Ramos (cell line): ENCODE results near the gene CCNY.
"Not testable (repeated sequence)": the region's sequence is repeated elsewhere in the genome, so short reads cannot be mapped to it uniquely, and the experiment has no call there.

Experiments
- in situ Hi-C: fragments of 300-500 bp; cut with MboI; formaldehyde crosslinking; loops from one replicate; pipeline ENCODE4 v1.14.3; 2022; ENCODE audit warnings: low sequenced_read_pairs; ENCODE audit not compliant: unreplicated experiment

The CCNY gene

DNA sequence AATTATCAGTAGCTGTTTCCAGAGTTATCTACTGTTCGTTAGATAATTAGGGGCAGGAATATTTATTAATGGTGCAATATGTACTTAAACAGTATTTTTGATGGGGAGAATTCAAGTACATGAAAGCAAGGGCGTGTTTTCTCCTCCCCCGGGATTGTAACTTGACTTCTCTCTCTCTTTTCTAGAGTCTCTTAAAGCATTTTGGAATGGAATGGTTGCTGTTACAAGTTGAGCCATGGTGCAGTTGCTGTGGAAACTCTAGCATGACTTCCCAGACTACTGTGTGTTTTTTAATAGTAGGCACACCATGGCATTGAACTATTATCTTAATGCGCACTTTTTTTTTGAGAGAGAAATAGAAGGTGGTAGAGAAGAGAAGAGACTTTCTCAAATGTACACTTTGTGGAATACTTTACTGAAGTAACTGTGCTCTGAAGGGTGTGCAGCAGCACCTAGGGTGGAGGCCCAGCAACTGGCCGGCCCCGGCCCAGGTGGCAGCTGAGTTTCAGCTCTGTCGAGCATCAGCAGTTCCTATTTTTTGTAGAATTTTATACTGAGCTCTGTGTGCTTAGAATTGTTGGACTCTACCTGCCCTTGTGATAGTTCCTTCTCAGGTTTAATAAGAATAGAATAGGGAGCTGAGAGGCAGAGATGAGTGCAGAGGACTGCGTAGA, 64.4 kb downstream of the CCNY start:
- in situ Hi-C loops = no loop called here

DNA sequence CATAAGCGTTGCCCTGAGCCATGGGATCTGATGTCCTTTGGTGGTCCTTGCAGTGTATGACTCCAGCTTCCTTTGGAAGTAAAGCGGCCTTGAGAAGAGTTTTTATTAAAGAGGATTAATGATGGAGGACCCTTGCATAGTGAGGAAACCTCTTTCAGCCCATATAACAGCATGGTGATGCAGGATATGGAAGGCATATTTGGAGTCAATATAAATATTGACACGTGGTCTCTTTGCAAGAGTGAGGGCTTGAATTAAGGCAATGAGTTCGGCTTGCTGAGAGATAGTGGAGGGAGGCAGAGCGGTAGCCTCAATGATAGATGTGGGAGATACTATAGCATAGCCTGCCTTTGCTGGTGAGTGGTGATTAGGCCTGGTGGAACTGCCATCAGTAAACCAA, 67.2 kb downstream of the CCNY start:
- in situ Hi-C loops = not testable (repeated sequence)

DNA sequence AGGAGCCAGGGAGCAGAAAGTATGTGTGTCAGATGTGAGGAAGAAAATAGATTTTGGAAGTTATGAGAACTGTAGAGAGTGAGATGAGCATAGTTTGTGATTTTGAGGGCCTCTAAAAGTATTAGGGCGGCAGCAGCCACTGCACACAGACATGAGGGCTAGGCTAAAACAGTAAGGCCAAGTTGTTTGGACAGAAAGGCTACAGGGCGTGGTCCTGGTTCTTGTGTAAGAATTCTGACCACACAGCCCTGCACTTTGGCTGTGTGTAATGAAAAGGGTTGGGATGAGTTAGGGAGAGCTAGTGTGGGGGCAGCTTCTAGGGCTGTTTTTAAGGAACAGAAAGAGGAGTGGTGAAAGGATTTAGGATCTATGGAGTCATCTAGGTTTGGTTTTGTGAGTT, 67.8 kb downstream of the CCNY start:
- in situ Hi-C loops = not testable (repeated sequence)

DNA sequence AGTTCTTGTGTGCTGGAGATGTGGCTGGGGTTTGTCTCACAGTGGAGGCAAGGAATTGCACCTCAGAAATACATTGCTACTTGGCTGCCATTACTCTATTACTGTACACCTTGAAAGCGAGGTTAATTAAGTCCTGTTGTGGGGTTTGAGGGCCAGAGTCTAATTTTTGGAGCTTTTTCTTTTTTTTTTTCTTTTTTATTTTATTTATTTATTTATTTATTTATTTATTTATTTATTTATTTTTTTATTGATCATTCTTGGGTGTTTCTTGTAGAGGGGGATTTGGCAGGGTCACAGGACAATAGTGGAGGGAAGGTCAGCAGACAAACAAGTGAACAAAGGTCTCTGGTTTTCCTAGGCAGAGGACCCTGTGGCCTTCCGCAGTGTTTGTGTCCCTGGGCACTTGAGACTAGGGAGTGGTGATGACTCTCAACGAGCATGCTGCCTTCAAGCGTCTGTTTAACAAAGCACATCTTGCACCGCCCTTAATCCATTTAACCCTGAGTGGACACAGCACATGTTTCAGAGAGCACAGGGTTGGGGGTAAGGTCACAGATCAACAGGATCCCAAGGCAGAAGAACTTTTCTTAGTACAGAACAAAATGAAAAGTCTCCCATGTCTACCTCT, 69.8 kb downstream of the CCNY start:
- in situ Hi-C loops = not testable (repeated sequence)

DNA sequence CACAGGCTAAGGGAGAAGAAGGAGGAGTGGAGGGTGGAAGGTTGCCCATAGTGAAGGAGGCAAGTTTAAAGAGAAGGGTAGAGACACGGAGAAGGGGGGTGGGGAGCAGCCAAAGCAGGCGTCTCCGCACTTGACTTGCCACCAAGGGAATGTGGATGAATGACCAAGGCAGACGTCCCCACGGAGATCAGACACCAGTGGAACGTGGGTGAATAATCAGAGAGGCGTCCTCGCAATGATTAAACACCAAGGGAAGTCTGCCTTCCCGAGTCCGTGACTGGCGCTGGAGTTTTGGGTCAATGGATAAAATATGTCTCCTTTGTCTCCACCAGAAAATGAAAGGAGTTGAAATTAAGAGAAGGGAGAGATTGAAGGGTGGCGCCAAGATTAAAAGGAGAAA, 71.4 kb downstream of the CCNY start:
- in situ Hi-C loops = not testable (repeated sequence)

DNA sequence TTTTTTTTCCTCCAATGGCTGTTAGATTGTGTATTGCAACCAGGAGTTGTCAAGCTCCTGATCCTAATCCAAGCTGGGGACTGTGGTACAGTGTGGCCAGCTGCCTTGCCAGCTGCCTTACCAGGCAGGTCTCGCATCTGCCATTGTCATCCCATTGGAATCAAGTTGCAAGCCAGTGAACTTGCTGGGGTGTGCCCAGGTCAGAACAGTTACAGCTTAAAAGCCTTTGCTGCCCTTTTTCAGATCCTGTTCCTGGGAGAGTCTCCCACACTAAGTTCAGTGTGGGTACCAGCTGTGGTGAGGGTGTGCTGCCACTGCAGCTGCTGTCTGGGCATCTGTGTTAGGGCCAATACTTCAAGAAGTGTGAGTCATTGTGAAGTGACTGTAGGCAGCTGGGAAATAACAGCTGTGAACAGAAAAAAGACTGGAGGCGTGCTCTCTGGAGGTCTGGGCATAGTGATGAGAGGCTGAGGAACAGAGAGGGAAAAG, 72.8 kb downstream of the CCNY start:
- in situ Hi-C loops = no loop called here

DNA sequence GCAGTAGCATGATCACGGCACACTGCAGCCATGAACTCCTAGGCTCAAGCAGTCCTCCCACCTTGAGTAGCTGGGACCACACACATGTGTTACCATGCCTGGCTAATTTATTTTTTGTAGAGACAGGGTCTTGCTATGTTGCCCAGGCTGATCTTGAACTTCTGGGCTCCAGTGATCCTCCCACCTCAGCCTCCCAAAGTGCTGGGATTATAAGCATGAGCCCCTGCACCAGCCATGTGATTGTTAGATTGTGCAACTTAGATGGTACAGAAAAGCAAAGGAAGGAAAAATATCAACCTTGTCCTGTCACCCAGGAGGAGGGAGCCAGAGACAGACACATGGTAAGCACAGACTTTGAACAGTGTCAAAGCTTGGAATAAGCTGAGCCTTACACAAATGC, 73.5 kb downstream of the CCNY start:
- in situ Hi-C loops = no loop called here

DNA sequence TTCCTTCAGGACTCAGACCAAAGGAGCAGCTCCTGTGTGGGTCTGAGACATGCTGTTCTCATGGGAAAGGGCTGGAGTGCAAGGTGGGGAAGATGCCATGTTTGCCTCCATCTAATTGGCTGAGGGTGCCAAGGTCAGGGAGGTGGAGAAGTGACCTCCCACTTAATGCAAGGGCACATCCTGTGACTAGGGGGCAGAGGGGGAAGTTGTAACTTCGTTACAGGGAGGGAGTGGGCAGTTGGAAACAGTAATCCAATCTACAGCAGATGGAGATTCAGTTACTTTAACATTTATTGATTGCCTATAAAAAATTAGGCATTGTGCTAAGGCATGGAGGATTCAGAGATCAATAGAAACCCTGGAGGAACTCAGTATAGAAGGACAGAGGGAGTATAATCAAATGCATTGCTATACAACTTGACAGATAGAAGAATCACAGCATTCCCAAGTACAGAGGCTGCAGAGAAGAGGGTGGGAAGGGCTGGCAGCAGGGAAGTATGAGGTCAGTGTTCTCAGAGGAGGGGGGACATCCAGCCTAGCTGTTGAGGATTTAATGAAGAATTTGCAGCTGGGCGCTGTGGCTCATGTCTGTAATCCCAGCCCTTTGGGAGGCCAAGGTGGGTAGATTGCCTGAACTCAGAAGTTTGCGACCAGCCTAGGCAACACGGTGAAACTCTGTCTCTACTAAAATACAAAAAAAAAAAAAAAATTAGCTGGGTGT, 75.9 kb downstream of the CCNY start:
- in situ Hi-C loops = no loop called here

DNA sequence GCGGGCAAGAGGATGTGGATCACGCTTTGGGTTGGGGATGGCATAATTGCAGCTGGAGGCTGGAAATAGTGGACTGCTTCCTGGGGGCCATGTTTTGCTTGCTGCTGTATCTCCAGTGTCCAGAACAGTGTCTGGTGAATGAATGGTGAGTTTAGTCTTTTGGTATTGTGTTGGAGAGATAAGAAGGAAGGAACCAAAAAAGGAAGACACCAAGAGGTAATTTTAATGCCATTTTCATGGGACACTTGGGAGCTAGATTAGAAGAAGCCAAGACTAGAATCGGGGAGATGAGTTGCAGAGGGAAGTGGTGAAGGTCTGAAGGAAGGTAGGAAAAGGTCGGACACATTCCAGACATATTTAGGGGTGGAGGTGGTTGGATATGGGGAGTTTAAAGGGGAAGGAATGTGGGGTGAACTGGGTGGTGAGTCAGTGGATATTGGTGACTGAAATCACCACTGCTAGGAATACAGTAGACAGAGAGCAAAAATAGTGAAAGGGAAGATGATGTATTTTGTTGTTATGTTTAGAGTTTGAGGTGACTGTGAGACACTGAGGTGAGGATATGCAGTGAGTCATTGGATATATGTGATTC, 76.7 kb downstream of the CCNY start:
- in situ Hi-C loops = no loop called here

DNA sequence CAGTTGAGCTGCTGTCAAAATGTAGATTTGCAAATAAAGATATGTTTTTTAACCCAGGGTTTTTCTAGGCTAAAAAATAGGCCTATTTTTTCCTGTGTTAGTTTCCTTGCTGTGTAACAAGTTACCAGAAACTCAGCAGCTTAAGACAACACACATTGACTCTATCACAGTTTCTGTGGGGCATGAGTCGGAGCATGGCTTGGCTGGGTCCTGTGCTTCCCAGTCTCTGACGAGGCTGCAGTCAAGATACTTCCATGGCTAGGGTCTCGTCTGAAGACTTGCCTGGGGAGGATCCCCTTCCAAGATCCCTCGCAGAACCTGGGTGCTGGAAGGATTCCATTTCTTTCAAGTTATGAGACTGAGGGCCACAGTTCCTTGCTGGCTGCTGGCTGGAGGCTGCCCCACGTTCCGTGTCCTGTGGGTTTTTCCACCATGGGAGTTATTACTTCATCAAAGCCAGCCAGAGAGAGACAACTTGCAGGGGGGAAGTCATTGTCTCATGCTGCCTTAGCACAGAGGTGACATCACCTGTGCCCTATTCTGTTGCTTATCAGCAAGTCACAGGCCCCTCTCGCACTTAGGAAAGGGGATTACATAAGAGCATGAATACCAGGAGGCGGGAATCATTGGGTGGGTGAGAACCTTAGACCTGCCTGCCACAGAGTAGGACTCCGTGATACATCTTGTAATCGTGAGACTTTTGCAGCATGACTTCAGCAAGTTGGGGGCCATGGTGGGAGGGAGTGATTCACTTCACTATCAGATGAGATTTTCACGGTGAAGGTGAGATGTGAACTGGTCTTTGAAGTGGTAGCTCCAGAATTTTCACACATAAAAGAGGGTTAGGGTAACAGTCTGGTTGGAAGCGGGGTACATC, 77.9 kb downstream of the CCNY start:
- in situ Hi-C loops = no loop called here

DNA sequence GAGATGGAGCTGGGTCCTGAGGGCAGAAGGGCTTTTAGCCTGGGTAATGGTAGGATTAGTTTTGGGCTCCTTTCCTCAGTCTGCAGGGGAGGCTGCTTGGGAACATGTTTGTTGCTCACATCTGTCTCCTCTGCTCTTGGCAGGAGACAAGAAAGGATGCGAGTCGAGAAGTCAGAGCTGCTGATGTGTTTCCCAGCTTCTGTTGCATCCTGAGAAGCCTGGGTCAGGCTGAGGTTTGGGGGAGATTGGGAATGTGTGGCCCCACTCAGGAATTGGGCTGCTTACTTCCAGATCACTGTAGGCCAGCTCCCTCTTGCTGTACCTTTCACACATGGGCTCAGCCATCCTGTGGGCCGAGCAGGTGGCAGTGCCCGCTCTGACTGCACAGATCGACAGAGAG, 79.2 kb downstream of the CCNY start:
- in situ Hi-C loops = no loop called here

DNA sequence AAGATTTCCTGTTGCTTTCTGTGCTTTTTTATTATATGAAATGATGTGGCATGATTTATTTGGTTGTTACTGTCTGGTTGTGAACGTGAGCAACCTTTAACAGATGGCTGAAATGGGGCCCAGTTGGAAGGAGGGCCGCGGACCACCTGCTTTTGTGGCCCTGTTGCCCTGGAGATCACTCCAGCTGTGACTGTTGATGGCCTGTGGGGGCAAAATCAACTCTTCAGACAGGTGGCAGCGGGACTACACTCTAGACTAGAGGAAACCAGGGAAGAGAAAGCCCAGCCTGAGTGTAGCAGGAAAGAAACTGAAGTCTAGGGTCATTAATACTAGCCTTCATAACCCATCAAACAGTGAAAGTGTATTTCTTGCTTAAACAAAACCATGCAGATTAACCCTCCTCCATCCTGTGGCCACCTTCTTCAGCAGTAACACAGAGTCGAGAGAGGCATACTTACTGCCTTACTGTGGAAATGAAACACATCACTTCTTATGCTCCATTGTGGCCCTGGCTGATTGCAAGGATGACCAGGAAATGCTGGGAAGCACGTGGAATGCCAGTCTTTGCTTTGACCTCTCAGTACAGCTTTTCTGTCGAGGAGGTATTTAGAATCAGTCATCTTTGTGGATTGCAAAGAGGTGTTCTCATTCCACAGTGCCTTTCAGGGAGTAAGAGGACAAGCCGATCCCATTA, 80.5 kb downstream of the CCNY start:
- in situ Hi-C loops = no loop called here

DNA sequence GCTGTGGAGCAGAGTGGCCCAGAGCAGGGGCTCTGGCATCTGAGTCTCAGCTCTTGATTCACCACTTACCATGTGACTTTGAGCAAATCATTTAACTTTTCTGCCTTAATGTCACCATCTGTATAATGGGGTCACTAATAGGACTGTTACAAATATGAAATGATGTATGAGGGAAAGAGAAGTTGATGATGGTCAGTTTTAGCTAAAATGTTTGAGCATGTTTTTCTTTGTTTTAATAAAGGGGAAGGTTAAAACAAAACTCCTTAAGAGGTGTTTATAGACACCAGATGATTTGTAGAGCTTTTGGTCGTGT, 81.0 kb downstream of the CCNY start:
- in situ Hi-C loops = no loop called here

DNA sequence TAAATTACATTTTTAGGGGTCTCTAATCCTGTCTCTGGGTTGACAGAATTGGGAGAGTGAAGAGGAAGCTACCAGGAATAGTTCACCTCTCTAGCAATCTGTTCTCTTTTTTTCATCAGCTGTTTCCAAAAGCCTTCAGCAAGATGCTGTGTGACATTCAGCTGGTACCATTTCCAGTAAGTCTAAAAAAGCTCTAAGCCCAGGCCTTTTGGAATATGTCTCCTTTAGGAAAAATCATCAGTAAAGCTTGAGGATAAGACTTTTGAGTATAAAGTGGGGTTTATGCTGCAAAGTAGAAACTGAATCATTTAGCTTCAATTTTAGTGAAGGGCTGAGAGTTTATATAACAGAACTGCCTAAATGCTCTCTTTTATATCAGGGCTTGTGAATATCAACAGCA, 81.5 kb downstream of the CCNY start:
- in situ Hi-C loops = no loop called here

DNA sequence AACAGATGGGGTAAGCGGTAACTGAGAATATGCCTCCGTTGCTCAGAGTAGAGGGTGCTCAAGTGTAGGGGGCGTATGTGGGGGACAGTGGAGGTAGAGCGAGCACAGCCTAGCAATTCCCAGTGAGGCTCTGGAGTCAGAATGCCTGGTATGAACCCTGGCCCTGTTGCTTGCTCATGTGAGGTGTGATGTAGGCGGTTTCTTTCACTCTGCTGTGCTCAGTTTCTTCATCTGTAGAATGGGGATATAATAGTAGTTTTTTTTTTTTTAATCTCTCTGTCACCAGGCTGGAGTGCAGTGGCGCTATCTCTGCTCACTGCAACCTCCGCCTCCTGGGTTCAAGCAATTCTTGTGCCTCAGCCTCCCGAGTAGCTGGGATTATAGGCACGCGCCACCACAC, 82.3 kb downstream of the CCNY start:
- in situ Hi-C loops = not testable (repeated sequence)

DNA sequence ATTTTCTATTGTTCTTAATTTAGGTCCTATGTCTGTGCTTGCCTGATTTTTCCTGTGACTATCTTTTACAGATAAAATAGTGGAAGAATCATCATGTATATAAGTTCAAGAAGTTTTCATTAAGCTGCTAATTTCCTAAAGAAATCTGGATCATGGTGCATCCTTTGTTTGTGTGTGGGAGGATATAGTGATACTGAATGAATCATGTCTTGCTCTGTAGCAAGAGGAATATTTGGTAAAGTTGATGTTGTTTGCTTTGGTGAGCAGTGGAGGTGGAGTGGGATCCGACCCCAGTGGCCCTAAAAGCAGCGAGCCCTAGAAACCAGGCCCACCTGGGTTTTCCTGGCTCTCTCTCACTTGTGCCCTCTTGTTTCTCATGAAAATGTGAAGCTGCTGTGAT, 83.7 kb downstream of the CCNY start:
- in situ Hi-C loops = no loop called here

DNA sequence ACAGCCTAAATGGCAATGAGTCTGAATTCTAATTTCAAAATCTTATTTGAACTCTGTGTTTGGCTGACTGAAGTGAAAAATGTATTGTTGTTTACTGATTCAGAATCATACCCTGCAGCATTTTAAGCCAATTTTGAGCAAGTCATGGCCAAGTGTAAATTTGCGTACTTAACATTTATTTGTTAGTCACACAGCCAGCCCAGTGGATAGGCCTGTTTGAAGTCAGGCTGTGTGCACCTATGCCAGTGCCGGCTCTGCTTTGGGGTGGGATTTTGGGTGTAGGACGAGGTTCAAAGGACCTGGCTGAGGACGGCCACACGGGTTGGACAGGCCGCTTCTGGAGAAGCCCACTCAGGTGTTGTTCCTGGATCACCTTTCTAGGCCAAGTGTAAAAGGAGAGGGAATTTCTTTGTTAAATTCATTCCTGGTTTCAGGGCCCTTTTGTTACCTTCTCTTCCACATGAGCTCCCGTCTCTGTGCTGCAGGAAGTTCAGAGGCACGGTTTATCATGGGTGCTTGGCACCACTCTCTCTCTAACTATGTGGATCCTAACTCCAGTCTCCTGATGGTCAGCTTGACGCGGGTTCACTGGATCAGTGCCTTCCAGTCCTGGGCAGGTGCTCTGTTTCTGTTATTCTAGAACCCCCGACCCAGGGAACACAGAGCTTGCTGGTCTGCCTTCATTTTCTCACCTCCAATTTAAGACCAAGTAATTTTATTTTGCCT, 84.7 kb downstream of the CCNY start:
- in situ Hi-C loops = no loop called here

DNA sequence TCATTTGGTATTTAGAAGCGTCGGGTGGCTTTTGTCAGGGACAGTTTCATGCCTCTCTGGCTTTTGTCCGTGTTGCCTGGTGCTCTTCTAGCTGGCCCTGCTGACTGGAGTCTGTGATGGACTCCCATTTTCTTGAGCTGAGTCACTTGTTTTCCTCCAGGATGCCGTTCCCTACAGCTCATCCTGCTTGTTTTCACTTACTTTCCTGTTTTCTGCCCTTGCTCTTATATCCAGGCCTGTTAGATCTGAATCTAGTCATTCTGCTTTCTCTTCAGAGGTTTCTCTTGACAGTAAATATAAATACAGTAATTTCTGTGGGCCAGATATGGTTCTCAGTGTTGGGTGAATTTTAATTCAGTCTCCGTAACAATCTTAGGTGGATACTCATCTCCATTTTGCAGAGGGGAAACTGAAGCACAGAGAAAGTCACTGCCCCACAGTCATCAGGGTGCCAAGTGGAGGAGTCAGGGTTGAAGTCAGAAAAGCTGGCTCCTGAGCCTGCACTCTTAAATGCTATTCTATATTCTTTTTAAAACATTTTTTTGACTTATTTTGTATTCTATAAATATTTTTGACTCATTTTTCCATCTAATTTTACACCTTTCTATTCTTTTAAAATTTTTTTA, 85.4 kb downstream of the CCNY start:
- in situ Hi-C loops = no loop called here

DNA sequence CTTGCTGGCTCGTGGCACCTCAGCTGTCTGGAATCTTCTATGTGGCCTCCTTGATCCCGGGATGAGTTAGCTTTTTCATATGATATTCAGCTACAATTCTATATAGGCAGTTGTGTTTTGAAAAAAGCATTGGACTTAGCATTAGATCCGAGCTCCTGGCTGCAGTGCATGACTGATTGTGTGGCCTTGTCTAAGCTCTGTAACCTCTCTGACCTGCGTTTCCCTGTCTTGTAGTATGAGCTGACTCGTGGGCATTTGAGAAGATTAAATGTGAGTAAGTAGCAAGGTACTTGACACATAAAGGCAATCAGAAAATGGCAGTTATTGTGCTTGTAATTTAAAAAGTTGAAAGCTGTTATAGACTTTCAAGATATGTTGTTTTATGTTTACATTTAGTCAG, 85.9 kb downstream of the CCNY start:
- in situ Hi-C loops = no loop called here
